IMR-90 (cell line): Measurements from ENCODE around the gene SLC25A15. TPM values are rescaled to one million over a fixed set of nuclear protein-coding genes. Genes with fewer than 3 reads are reported as not detected.

Experiments used
- ATAC-seq: fragments of 200-7000 bp; cut with Tn5 transposase; 2 replicates; pipeline ENCODE4 v1.9.1; 2020; ENCODE audit warnings: low read depth, mild to moderate bottlenecking, moderate library complexity
- BruUV-seq: library from RNA; stranded (reverse); fragments of 400-500 nt; replicated peaks from 2 replicates; lab custom pipeline; 2021; lab: Mats Ljungman, UMichigan
- CTCF ChIA-PET: fragments of 300-600 bp; formaldehyde crosslinking; extraction: SDS; loops from one replicate; lab custom pipeline; 2021; ENCODE audit warnings: antibody characterized with exemption; lab: Yijun Ruan, JAX
- POLR2A ChIA-PET: fragments of 300-600 bp; sonication (Branson Sonifier 250); formaldehyde crosslinking; loops from one replicate; lab custom pipeline; 2022; ENCODE audit warnings: antibody characterized with exemption; ENCODE audit not compliant: unreplicated experiment; lab: Charles Lee
- DNase-seq: peaks from one replicate; pipeline ENCODE4 v3.0.0; 2013
- H2AFZ ChIP-seq: replicated peaks from 2 replicates; pipeline ENCODE3; 2013; ENCODE audit warnings: low read length, mild to moderate bottlenecking; ENCODE audit not compliant: poor library complexity
- H2AK5ac ChIP-seq: 2 replicates; pipeline ENCODE4 v1.6.1; 2013; ENCODE audit warnings: low read depth, low read length, inconsistent platforms
- H2AK9ac ChIP-seq: replicated peaks from 2 replicates; pipeline ENCODE3; 2013; ENCODE audit warnings: mild to moderate bottlenecking, low read depth, low read length, moderate library complexity; ENCODE audit not compliant: poor library complexity
- H2BK120ac ChIP-seq: 2 replicates; pipeline ENCODE4 v1.6.1; 2013; ENCODE audit warnings: low read depth, low read length, inconsistent platforms
- H2BK15ac ChIP-seq: 3 replicates; pipeline ENCODE4 v1.6.1; 2013; ENCODE audit warnings: low read depth, low read length, inconsistent platforms
- H2BK20ac ChIP-seq: 2 replicates; pipeline ENCODE4 v1.6.1; 2013; ENCODE audit warnings: low read depth, mild to moderate bottlenecking, inconsistent platforms, low read length, moderate library complexity
- H2BK5ac ChIP-seq: 2 replicates; pipeline ENCODE4 v1.6.1; 2013; ENCODE audit warnings: mild to moderate bottlenecking, low read depth, low read length, inconsistent platforms; ENCODE audit not compliant: poor library complexity, severe bottlenecking
- H3K14ac ChIP-seq: replicated peaks from 2 replicates; pipeline ENCODE4 v1.6.1; 2013; ENCODE audit warnings: low read depth, low read length, inconsistent platforms
- H3K18ac ChIP-seq: 2 replicates; pipeline ENCODE4 v1.6.1; 2013; ENCODE audit warnings: low read depth, low read length, control low read depth
- H3K23ac ChIP-seq: 2 replicates; pipeline ENCODE4 v1.6.1; 2013; ENCODE audit warnings: low read depth, low read length, inconsistent platforms
- H3K27ac ChIP-seq: 2 replicates; pipeline ENCODE4 v1.5.1; 2013; ENCODE audit warnings: mild to moderate bottlenecking, control low read depth, low read length; ENCODE audit not compliant: insufficient read depth
- H3K27me3 ChIP-seq: 2 replicates; pipeline ENCODE4 v1.6.1; 2013; ENCODE audit warnings: low read length; ENCODE audit not compliant: control insufficient read depth, insufficient read depth
- H3K36me3 ChIP-seq: 2 replicates; pipeline ENCODE4 v1.6.1; 2013; ENCODE audit warnings: low read length, mixed read lengths; ENCODE audit not compliant: control insufficient read depth, insufficient read depth
- H3K4ac ChIP-seq: 2 replicates; pipeline ENCODE4 v1.6.1; 2013; ENCODE audit warnings: low read depth, low read length, inconsistent platforms
- H3K4me1 ChIP-seq: 2 replicates; pipeline ENCODE4 v1.6.1; 2013; ENCODE audit warnings: low read length, mixed read lengths; ENCODE audit not compliant: control insufficient read depth, insufficient read depth
- H3K4me2 ChIP-seq: 2 replicates; pipeline ENCODE4 v1.6.1; 2013; ENCODE audit warnings: low read depth, mild to moderate bottlenecking, control low read depth, low read length, moderate library complexity
- H3K4me3 ChIP-seq: 2 replicates; pipeline ENCODE4 v1.5.1; 2013; ENCODE audit warnings: low read depth, mild to moderate bottlenecking, control low read depth, low read length, moderate library complexity; ENCODE audit not compliant: insufficient read depth
- H3K56ac ChIP-seq: 2 replicates; pipeline ENCODE4 v1.6.1; 2013; ENCODE audit warnings: low read length, inconsistent platforms; ENCODE audit not compliant: insufficient read depth; ENCODE audit errors: extremely low read depth
- H3K79me1 ChIP-seq, 2 experiments: 2 replicates each; pipeline ENCODE4 v1.6.1; 2013; ENCODE audit warnings: low read length in 2 of 2, inconsistent platforms in 1 of 2, low read depth in 1 of 2
- H3K9ac ChIP-seq: 2 replicates; pipeline ENCODE4 v1.6.1; 2013; ENCODE audit warnings: low read depth, low read length, control low read depth
- H3K9me1 ChIP-seq: 2 replicates; pipeline ENCODE4 v1.6.1; 2013; ENCODE audit warnings: low read length, inconsistent platforms; ENCODE audit not compliant: insufficient read depth
- H3K9me3 ChIP-seq: 2 replicates; pipeline ENCODE4 v1.6.1; 2013; ENCODE audit warnings: low read length; ENCODE audit not compliant: control insufficient read depth, insufficient read depth
- H4K20me1 ChIP-seq: 2 replicates; pipeline ENCODE4 v1.6.1; 2013; ENCODE audit warnings: low read length, inconsistent platforms; ENCODE audit not compliant: insufficient read depth
- H4K5ac ChIP-seq: 2 replicates; pipeline ENCODE4 v1.6.1; 2013; ENCODE audit warnings: mild to moderate bottlenecking, low read depth, low read length, control low read depth
- H4K8ac ChIP-seq, 2 experiments: 2 replicates each; pipeline ENCODE4 v1.6.1; 2013; ENCODE audit warnings: low read depth in 2 of 2, low read length in 2 of 2, control low read depth in 1 of 2, inconsistent platforms in 1 of 2
- H4K91ac ChIP-seq: 2 replicates; pipeline ENCODE4 v1.6.1; 2013; ENCODE audit warnings: low read depth, low read length, inconsistent platforms; ENCODE audit not compliant: insufficient read depth
- BHLHE40 ChIP-seq: fragments of 150-350 bp; IDR thresholded peaks from 2 replicates; pipeline ENCODE4 v1.6.1; 2016; ENCODE audit warnings: mild to moderate bottlenecking, low read depth, low read length
- CEBPB ChIP-seq: IDR thresholded peaks from 2 replicates; pipeline ENCODE4 v1.6.1; 2012; ENCODE audit warnings: low read depth, low read length, improper control_type of control experiment
- CHD1 ChIP-seq: IDR thresholded peaks from 2 replicates; pipeline ENCODE4 v1.6.1; 2012; ENCODE audit warnings: low read depth, low read length, improper control_type of control experiment
- CTCF ChIP-seq: conservative IDR thresholded peaks from 2 replicates; pipeline ENCODE4 v1.5.1; 2012; ENCODE audit warnings: mild to moderate bottlenecking, low read depth, low read length, improper control_type of control experiment
- ELK1 ChIP-seq: fragments of 150-350 bp; IDR thresholded peaks from 2 replicates; pipeline ENCODE4 v1.6.1; 2016; ENCODE audit warnings: low read depth, mild to moderate bottlenecking, low read length, moderate library complexity, borderline replicate concordance
- FOS ChIP-seq: fragments of 150-350 bp; IDR thresholded peaks from 2 replicates; pipeline ENCODE4 v1.6.1; 2016; ENCODE audit warnings: low read depth, low read length
- MAFK ChIP-seq: IDR thresholded peaks from 2 replicates; pipeline ENCODE4 v1.6.1; 2012; ENCODE audit warnings: low read depth, low read length, improper control_type of control experiment
- MAZ ChIP-seq: IDR thresholded peaks from 2 replicates; pipeline ENCODE4 v1.6.1; 2012; ENCODE audit warnings: low read depth, mild to moderate bottlenecking, low read length, improper control_type of control experiment, moderate library complexity, borderline replicate concordance
- MXI1 ChIP-seq: IDR thresholded peaks from 2 replicates; pipeline ENCODE4 v1.6.1; 2012; ENCODE audit warnings: low read depth, mild to moderate bottlenecking, low read length, moderate library complexity, borderline replicate concordance
- NFE2L2 ChIP-seq: fragments of 150-350 bp; IDR thresholded peaks from 2 replicates; pipeline ENCODE4 v1.6.1; 2016; ENCODE audit warnings: low read depth, mild to moderate bottlenecking, low read length
- POLR2A ChIP-seq: IDR thresholded peaks from 2 replicates; pipeline ENCODE4 v1.6.1; 2012; ENCODE audit warnings: mild to moderate bottlenecking, low read depth, low read length
- RAD21 ChIP-seq: IDR thresholded peaks from 2 replicates; pipeline ENCODE4 v1.6.1; 2012; ENCODE audit warnings: low read length, improper control_type of control experiment
- RCOR1 ChIP-seq: IDR thresholded peaks from 2 replicates; pipeline ENCODE4 v1.6.1; 2012; ENCODE audit warnings: mild to moderate bottlenecking, low read length, improper control_type of control experiment; ENCODE audit not compliant: insufficient replicate concordance
- RFX5 ChIP-seq: IDR thresholded peaks from 2 replicates; pipeline ENCODE4 v1.8.0; 2012; ENCODE audit warnings: low read depth, mild to moderate bottlenecking, low read length, moderate library complexity
- SMC3 ChIP-seq: fragments of 150-350 bp; IDR thresholded peaks from 2 replicates; pipeline ENCODE4 v1.6.1; 2016; ENCODE audit warnings: low read depth, mild to moderate bottlenecking, antibody characterized with exemption, low read length, moderate library complexity
- WGBS, 2 experiments: methylation state at CpG; one replicate each; pipeline versions ENCODE4 v1.1.5 to v1.1.7; 2013; ENCODE audit warnings: missing lambda C conversion rate in 2 of 2; ENCODE audit not compliant: insufficient read length in 1 of 2; ENCODE audit errors: extremely low coverage in 2 of 2; 5-methylcytosine and 5-hydroxymethylcytosine counted together
- dilution Hi-C: fragments of 300-500 bp; cut with HindIII; formaldehyde crosslinking; loops from one replicate; pipeline ENCODE4 v1.14.3; 2018; ENCODE audit warnings: low sequenced_read_pairs; ENCODE audit not compliant: unreplicated experiment
- in situ Hi-C: fragments of 300-500 bp; cut with MboI; formaldehyde crosslinking; loops from 3 replicates; pipeline ENCODE4 v1.14.3; 2019; ENCODE audit warnings: low sequenced_read_pairs, inconsistent platforms, mixed read lengths
- intact Hi-C: fragments of 100-400 bp; cut with micrococcal nuclease; formaldehyde crosslinking; loops from 2 replicates; pipeline ENCODE4 v1.10.0; 2022
- polyA plus RNA-seq, 3 experiments: library from polyadenylated mRNA; depleted of rRNA; stranded (reverse); fragments of >200 nt; gene quantifications; 2 replicates each; pipeline ENCODE4 v1.2.3, GENCODE V29; 2012; ENCODE audit warnings: low replicate concordance in 1 of 3
- total RNA-seq: library from RNA; depleted of rRNA; stranded (reverse); fragments of >200 nt; gene quantifications from 2 replicates; pipeline ENCODE4 v1.2.3, GENCODE V29; 2012
- TF ChIP-seq, protein P1 (sequence below): fragments of 150-350 bp; IDR thresholded peaks from 2 replicates; pipeline ENCODE4 v1.6.1; 2017; ENCODE audit warnings: mild to moderate bottlenecking, antibody characterized with exemption, low read length, low read depth

The SLC25A15 gene
- total and polyA plus RNA-seq, 2 of the 4 experiments (the other 2 are of a cell fraction), result 5.4 to 13.3 TPM

DNA sequence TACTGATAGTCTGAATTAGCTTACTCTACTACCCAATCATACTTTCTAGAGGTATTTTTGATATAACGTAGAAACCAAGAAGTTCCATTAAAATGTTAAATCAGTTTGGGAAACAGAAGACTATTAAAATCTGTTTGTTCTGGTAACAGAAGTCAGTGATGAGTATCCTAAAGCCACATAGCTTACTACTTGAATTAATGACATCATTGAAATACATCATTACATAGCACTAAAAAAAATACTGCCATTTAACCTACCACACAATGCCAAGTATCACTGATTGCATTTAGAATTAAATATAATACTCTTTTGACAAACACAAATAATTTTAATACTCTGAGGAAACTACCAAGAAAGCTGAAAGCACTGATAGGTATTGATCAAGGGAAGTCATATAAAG lies 23.8 kb upstream of the SLC25A15 start:
- H4K8ac ChIP-seq, result no peak overlapping the region
- no peaks in the 10 kb centered on the region for H3K27me3 ChIP-seq
- H4K5ac ChIP-seq, result no peak overlapping the region
- no peaks in the 10 kb centered on the region for H3K9me3 ChIP-seq
- H3K9me1 ChIP-seq, result peaks cover 3% of the 10 kb centered on the region; the same call in 1 of the 2 replicates
- no peak overlapping the region for H3K56ac ChIP-seq
- intact Hi-C loops (no loop called here), dilution Hi-C loops (no loop called here), in situ Hi-C loops (no loop called here)
- no peak overlapping the region for H3K27ac ChIP-seq
- H2BK20ac ChIP-seq, result no peak overlapping the region
- H3K18ac ChIP-seq, result no peak overlapping the region
- H4K20me1 ChIP-seq, result peaks cover 3% of the 10 kb centered on the region; the same call in 1 of the 2 replicates
- H3K14ac ChIP-seq, result no peak overlapping the region
- CTCF ChIA-PET, result interaction anchor here (0.6 to 1.2 kb wide), 2 partner anchors 12 to 110 kb away, joined by 3 to 4 read pairs; no protein-coding TSS in a partner anchor
- POLR2A ChIA-PET, result no interaction called here
- no peak overlapping the region for H3K4me3 ChIP-seq
- H4K91ac ChIP-seq, result no peak overlapping the region
- no peak overlapping the region for H3K9ac ChIP-seq
- no peak overlapping the region for H2AK9ac ChIP-seq
- DNase-seq (no peak), ATAC-seq (no peak)
- H3K23ac ChIP-seq, result no peak overlapping the region
- H3K36me3 ChIP-seq, result peaks cover 2% of the 10 kb centered on the region
- H3K4me1 ChIP-seq, result peaks cover 9% of the 10 kb centered on the region
- no peak overlapping the region for H3K4ac ChIP-seq
- no peak overlapping the region for H2AK5ac ChIP-seq
- no peak for TF ChIP-seq ELK1
- no peak for TF ChIP-seq CEBPB
- no peak for TF ChIP-seq MXI1
- no peak for TF ChIP-seq CHD1
- no peak for TF ChIP-seq RCOR1
- TF ChIP-seq, protein P1, sequence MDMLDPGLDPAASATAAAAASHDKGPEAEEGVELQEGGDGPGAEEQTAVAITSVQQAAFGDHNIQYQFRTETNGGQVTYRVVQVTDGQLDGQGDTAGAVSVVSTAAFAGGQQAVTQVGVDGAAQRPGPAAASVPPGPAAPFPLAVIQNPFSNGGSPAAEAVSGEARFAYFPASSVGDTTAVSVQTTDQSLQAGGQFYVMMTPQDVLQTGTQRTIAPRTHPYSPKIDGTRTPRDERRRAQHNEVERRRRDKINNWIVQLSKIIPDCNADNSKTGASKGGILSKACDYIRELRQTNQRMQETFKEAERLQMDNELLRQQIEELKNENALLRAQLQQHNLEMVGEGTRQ, result no peak
- TF ChIP-seq FOS, result no peak
- no peak for TF ChIP-seq CTCF
- TF ChIP-seq MAZ, result no peak
- no peak for TF ChIP-seq BHLHE40
- no peak for TF ChIP-seq SMC3
- TF ChIP-seq RFX5, result no peak
- TF ChIP-seq RAD21, result no peak
- no peak for TF ChIP-seq POLR2A
- TF ChIP-seq NFE2L2, result no peak
- no peak for TF ChIP-seq MAFK
- H2BK15ac ChIP-seq, result no peak overlapping the region
- H2BK5ac ChIP-seq, result no peak overlapping the region
- no peak overlapping the region for H2BK120ac ChIP-seq
- H2AFZ ChIP-seq, result no peak overlapping the region
- WGBS, 2 experiments, result no CpG with 5 or more reads among the region's 1 CpG
- no TSS peak for BruUV-seq
- no peak overlapping the region for H3K4me2 ChIP-seq
- peaks cover 16 to 22% of the 10 kb centered on the region in 2 experiments for H3K79me1 ChIP-seq
